Neural progenitor cell (in vitro differentiated cells): ENCODE data around the gene SLC4A4.

Experiments
- CTCF ChIP-seq: fragments of 200-600 bp; sonication (generic); IDR thresholded peaks from 2 replicates; pipeline ENCODE4 v1.5.1; 2017; ENCODE audit warnings: antibody characterized with exemption, mild to moderate bottlenecking
- EZH2 ChIP-seq: fragments of 200-600 bp; sonication (generic); IDR thresholded peaks from 2 replicates; pipeline ENCODE4 v1.6.1; 2017; ENCODE audit warnings: antibody characterized with exemption, mild to moderate bottlenecking, moderate library complexity

- TF ChIP-seq CTCF (no peak), EZH2 (no peak)
Observed at GRCh38 chr4:71614621-71615020, 275.8 kb downstream of the SLC4A4 start.
